GM19351 (cell line): ENCODE results near the gene DENND5B.
"Not testable (repeated sequence)": the region's sequence is repeated elsewhere in the genome, so short reads cannot be mapped to it uniquely, and the experiment has no call there.

Experiments
- ATAC-seq: cut with Tn5 transposase; IDR thresholded peaks from one replicate; pipeline ENCODE4 v1.9.1; 2021; ENCODE audit warnings: mild to moderate bottlenecking, moderate library complexity; ENCODE audit not compliant: unreplicated experiment

Gene DENND5B

GRCh38 chr12:31477687-31478086 is 113.2 kb downstream of the DENND5B start:
- peak; percentile 69 for ATAC-seq

GRCh38 chr12:31476437-31476836 is 114.5 kb downstream of the DENND5B start:
- no peak for ATAC-seq

- not testable (repeated sequence) for ATAC-seq
These were observed 115.3 kb downstream of the DENND5B start for GRCh38 chr12:31475610-31476009.

GRCh38 chr12:31474751-31475150 is 116.2 kb downstream of the DENND5B start:
- ATAC-seq, result no peak

GRCh38 chr12:31471823-31472222 is 119.1 kb downstream of the DENND5B start:
- no peak for ATAC-seq

DNA sequence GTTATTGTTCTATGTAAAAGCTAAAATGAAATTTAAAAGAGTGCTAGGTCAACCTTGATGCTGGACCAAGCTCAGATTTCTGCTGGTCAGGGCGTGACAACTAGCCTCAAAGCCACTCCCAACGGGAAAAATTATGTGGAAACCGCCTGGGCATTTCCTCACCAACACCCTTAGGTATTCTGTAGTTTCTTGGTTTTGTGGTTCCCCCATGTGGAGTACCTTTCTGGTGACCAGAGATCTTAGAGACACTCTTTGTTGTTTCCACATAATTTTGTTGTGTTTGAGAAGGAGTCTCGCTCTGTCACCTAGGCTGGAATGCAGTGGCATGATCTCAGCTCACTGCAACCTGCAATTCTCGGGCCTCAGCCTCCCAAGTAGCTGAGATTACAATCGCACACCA is 119.9 kb downstream of the DENND5B start:
- no peak for ATAC-seq

- no peak for ATAC-seq
These were observed 120.5 kb downstream of the DENND5B start for GRCh38 chr12:31470459-31470858.

DNA sequence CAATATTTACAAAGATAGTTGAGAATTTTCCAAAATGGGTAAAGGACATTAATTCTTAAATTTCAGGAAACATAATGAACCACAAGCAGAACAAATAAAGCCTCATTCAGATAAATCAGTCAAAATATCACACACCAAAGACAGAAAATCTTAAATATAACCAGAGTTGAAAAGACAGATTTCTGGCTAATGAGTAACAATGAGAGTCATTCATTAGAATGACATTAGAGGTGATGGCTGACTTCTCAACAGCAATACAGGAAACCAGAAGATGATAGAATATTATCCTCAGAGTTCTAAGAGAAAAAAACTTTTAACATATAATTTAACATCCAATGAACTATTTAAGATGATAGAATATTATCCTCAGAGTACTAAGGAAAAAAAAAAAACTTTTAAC is 124.2 kb downstream of the DENND5B start:
- ATAC-seq, result no peak

GRCh38 chr12:31465002-31465401 is 125.9 kb downstream of the DENND5B start:
- ATAC-seq, result no peak

DNA sequence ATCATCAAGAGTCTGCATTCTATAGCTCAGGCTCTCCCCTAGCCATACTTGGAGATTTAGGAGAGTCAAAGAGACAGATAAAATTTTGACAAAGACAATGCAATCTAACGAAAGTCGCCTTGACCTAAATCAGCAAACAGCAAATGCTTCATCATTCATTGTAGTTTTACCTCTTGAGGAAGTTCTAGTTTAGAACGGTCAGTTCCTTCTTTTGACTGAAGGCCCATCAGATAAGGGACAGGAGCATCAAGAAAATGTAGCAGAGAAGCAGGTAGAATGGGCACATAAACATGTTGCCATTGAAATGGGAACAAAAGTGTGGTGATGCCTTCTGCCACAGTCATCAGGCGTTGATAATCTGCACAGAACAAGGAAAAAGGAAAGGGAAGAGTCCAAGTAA is 130.9 kb downstream of the DENND5B start:
- ATAC-seq, result no peak

DNA sequence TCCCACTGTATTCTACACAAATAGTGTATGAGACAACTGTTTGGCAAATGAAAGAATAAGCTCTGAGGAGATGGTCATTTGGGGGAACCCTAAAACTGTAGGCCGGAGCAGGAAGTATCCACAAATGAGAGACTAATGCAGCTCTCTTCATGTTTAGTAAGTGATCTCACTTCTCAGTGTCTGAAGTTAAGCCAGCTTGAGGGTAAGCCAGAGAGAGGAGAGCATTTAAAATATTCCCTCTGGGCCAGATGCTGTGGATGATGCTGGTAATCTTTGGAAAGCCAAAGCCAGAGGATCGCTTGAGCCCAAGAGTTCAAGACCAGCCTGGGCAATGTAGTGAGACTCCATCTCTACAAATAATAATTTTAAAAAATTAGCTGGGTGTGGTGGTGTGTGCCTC is 134.4 kb downstream of the DENND5B start:
- no peak for ATAC-seq

DNA sequence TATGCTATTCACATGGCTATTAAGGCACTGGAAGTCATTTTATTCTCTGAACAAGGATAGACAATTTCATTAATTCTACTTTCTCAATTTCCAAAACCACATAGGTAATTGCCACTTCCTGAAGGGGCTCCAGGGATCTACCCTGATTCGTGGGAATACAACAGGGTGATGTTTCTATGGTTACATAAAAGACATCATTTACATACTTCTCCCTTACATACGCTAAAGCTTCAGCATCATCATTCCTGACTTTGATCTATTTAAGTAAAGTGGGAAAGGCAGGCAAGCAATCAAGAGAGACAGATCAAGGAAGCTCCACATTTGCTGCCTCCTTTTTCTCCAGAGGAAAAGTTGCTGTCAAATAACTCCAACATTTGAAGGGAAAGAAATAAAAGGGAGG is 146.2 kb downstream of the DENND5B start:
- ATAC-seq, result no peak

DNA sequence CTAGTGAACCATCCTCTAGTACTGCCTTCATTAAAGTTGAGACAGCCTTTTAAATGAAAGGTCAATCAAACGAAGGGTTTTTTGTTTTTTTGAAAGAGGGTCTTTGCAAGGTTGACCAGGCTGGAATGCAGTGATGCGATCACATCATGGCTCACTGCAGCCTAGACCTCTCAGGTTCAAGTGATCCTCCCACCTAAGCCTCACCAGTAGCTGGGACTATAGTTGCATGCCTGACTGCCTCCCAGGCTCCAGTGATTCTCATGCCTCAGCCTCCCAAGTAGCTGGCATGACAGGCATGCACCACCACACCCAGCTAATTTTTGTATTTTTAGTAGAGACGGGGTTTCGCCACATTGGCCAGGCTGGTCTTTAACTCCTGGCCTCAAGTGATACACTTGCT is 150.3 kb downstream of the DENND5B start:
- ATAC-seq, result no peak

- ATAC-seq, result no peak
These were observed 150.8 kb downstream of the DENND5B start for GRCh38 chr12:31440134-31440533.

DNA sequence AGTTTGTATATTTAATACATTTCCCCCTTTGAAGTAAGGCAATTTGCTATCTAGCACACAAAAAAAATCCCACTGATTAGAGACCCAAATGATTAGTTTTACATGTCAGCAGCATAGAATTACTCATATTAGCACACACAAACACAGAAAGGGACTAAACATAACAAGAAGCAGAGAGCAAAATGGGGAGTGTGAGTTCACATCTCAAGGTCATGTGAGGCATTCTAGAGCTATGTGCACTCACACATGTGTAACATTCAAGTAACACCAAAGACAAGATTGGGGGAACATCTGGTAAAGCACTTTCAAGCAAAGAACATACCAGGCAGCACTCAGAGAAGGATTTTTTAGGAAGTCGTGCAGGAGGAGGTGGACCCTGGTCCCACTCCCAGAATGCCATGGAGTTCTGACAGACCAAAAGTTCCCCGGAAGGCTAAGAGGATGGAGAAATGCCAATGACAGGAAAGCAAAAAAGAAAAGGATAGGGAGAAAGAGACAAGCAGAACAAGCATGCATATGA is 159.2 kb downstream of the DENND5B start:
- ATAC-seq, result no peak

- ATAC-seq, result no peak
These were observed 167.5 kb downstream of the DENND5B start for GRCh38 chr12:31423405-31423804.

GRCh38 chr12:31412292-31412801 is 178.6 kb downstream of the DENND5B start:
- no peak for ATAC-seq

GRCh38 chr12:31408763-31409162 is 182.2 kb downstream of the DENND5B start:
- ATAC-seq, result no peak

GRCh38 chr12:31407562-31407961 is 183.4 kb downstream of the DENND5B start:
- ATAC-seq, result peak; percentile 33

DNA sequence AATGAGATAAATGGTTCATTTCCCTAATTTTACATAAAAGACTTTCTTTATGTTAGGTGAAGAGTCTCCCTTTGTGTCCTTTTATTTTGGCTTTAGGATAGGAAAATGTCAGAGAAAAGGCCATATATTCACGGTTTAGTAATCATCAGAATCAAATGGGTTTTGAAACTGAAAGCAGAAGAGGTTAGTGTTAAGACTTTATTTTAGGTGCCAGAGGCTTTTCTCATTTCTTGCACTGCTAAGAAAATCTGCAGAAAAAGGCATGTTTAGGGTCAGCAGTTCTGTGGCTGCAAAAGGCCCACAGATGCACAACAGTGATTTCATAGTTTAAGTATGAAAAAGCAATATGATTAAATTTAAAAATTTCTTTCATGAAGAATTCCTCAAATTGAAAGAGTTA is 184.6 kb downstream of the DENND5B start:
- peak; percentile 68 for ATAC-seq

DNA sequence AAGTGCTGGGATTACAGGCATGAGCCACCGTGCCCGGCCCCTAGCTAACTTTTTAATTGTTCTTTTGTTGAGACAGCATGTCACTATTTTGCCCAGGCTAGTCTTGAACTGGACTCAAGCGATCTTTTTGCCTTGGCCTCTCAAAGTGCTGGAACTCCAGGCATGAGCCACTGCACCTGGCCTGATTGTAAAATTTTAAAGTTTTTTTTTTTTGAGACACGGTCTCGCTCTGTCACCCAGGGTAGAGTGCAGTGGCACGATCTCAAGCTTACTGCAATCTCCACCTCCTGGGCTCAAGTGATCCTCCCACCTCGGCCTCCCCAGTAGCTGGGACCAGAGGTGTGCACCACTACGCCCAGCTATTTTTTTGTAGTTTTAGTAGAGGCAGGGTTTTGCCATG is 185.9 kb downstream of the DENND5B start:
- no peak for ATAC-seq

DNA sequence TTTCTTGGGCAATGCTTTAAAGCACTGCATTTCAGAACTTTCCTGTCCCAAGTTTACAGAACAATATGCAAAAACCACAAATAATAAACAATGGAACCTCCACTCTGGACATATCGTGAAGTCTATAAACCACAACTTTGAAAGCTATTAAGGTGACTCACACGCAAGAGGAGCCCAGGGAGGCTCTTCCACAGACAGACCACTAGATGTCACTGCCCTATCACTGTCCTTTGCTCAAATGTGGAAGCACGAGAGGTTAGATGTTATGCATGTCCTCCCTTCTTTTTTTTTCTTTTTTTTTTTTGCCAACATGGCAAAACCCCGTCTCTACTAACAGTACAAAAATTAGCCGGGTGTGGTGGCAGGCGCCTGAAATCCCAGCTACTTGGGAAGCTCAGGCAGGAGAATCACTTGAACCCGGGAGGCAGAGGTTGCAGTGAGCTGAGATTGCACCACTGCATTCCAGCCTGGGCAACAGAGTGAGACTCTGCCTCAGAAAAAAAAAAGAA is 187.8 kb downstream of the DENND5B start:
- ATAC-seq, result peak; percentile 82

DNA sequence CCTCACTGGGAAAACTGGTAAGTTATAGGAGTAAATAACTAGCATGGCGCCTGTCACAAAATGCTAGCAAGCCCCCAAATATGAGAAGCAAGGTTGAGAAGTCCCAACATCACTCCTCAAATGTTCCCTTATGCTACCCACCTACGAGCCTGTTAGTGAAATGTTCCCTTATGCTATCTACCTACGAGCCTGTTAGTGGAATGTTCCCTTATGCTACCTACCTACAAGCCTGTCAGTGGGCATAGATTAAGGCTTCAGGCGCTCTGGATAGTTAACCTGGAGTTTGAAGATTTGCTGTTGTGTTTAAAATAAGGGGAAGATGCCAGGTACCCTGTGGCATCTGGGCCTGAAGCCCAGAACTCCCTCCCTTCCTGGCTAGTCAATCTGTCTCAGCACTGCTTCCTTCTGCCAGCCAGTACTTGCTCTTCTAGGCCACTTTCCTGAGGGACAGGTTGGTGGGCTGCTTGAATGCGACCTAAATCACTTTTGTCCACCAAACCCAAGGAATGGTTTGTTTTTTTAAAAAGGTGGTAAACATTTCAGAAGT is 197.9 kb downstream of the DENND5B start:
- no peak for ATAC-seq
